ENCODE results near the gene OR5AC2. TPM values are rescaled to one million over a fixed set of nuclear protein-coding genes. Genes with fewer than 3 reads are reported as not detected.
A peak's percentile ranks its signal among the peaks of the same experiment; 100 is the strongest.

Gene OR5AC2, protein sequence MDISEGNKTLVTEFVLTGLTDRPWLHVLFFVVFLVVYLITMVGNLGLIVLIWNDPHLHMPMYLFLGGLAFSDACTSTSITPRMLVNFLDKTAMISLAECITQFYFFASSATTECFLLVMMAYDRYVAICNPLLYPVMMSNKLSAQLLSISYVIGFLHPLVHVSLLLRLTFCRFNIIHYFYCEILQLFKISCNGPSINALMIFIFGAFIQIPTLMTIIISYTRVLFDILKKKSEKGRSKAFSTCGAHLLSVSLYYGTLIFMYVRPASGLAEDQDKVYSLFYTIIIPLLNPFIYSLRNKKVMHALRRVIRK
- not detected for total RNA-seq

DNA sequence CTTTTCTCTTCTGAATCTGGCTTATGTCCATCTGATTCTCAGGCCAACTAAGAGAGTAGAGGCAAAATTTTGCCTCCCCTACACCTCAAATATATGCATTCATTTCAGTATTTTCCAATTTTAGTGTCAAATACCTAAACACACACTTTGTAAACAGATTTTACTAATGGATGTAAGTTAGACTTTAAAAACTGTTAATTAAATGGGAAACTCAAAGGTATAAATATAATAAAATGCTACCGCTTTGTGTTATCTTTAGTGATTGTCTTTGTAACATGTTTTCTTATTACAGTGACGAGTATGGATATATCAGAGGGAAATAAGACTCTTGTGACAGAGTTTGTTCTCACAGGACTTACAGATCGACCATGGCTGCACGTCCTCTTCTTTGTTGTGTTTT, at the start of gene OR5AC2:
Gene OR5AC2 (plus strand): TSS at position 301 of the 400 bp plus-strand sequence. CDS start 0 bp downstream, at position 301.
- Histone ChIP-seq H3K4me1 (no peaks in the 10 kb centered on the region), H3K9me3 (no peaks in the 10 kb centered on the region), H3K4me3 (no peak within 1 kb of the TSS), H3K36me3 (no peaks in the 10 kb centered on the region), H3K27me3 (no peaks in the 10 kb centered on the region), H3K27ac (no peak within 1 kb of the TSS)
- 86 to 95% methylated on average over 4 of the region's 4 CpGs for WGBS, 2 donors (ENCODE audit: low coverage in 1 of 2)
- TF ChIP-seq, protein P1, sequence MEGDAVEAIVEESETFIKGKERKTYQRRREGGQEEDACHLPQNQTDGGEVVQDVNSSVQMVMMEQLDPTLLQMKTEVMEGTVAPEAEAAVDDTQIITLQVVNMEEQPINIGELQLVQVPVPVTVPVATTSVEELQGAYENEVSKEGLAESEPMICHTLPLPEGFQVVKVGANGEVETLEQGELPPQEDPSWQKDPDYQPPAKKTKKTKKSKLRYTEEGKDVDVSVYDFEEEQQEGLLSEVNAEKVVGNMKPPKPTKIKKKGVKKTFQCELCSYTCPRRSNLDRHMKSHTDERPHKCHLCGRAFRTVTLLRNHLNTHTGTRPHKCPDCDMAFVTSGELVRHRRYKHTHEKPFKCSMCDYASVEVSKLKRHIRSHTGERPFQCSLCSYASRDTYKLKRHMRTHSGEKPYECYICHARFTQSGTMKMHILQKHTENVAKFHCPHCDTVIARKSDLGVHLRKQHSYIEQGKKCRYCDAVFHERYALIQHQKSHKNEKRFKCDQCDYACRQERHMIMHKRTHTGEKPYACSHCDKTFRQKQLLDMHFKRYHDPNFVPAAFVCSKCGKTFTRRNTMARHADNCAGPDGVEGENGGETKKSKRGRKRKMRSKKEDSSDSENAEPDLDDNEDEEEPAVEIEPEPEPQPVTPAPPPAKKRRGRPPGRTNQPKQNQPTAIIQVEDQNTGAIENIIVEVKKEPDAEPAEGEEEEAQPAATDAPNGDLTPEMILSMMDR (IDR thresholded peaks at IDR 0.05) = no peak
- TF ChIP-seq POLR2A (IDR thresholded peaks at IDR 0.05) (no peak), EP300 (IDR thresholded peaks at IDR 0.05) (no peak), POLR2AphosphoS5 (IDR thresholded peaks at IDR 0.05) (no peak)
- no peak for ATAC-seq

DNA sequence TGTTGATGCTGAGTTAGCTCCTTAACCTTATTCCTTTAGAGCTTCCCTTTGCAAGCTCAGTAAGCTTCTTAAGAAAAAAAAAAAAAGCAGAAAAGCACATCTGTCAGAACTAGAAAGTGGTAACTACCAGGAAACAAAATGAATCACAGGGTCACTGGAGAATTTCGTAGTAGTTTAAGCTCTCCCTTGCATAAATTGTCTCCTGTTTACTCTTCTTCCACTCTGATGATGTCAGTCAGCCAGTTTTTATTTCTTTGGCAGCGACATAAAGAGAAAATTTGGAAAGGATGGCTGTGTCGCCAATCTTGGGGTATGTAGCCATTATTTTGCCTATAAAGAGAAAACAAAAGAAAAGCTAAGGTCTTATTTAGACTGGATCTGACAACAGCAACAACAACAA, 48.7 kb upstream of the OR5AC2 start:
- Histone ChIP-seq H3K4me1 (peaks cover 0 to 6% (median 0%) of the 10 kb centered on the region in 3 donors), H3K27ac (no peak overlapping the region), H3K36me3 (no peaks in the 10 kb centered on the region), H3K27me3 (peaks cover 25% of the 10 kb centered on the region), H3K9me3 (peaks cover 0 to 11% (median 0%) of the 10 kb centered on the region in 3 donors), H3K4me3 (no peak overlapping the region)
- ATAC-seq = no peak
- TF ChIP-seq, protein P1 (IDR thresholded peaks at IDR 0.05) = no peak
- TF ChIP-seq POLR2A (IDR thresholded peaks at IDR 0.05) (no peak), EP300 (IDR thresholded peaks at IDR 0.05) (no peak), POLR2AphosphoS5 (IDR thresholded peaks at IDR 0.05) (no peak)
- 62 to 66% methylated on average over 3 of the region's 3 CpGs for WGBS, 2 donors (ENCODE audit: low coverage in 1 of 2)

DNA sequence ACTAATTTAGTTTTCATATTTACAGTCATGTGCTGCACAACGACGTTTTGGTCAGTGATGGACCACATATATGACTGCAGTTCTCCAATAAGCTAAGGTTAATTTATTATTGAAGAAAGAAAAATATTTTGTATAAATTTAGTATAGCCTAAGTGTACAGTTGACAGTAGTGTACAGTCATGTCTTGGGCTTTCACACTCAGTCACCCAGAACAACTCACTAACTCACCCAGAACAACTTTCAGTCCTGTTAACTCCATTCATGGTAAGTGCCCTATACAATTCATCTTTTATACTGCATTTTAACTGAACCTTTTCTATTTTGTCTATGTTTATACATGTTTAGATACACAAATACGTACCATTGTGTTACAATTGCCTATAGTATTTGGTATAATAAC, 48.1 kb upstream of the OR5AC2 start:
- no peak overlapping the region for H3K27ac ChIP-seq
- H3K9me3 ChIP-seq = peaks cover 0 to 11% (median 0%) of the 10 kb centered on the region in 3 donors
- H3K4me3 ChIP-seq = no peak overlapping the region
- no peak for ATAC-seq
- H3K4me1 ChIP-seq = peaks cover 0 to 6% (median 0%) of the 10 kb centered on the region in 3 donors
- H3K27me3 ChIP-seq = peaks cover 21% of the 10 kb centered on the region
- WGBS, 2 donors (ENCODE audit: low coverage in 1 of 2) = 61 to 67% methylated on average over 3 of the region's 3 CpGs
- TF ChIP-seq, protein P1 (IDR thresholded peaks at IDR 0.05) = no peak
- no peak for TF ChIP-seq POLR2AphosphoS5 (IDR thresholded peaks at IDR 0.05)
- no peak for TF ChIP-seq EP300 (IDR thresholded peaks at IDR 0.05)
- no peak for TF ChIP-seq POLR2A (IDR thresholded peaks at IDR 0.05)
- H3K36me3 ChIP-seq = no peaks in the 10 kb centered on the region

DNA sequence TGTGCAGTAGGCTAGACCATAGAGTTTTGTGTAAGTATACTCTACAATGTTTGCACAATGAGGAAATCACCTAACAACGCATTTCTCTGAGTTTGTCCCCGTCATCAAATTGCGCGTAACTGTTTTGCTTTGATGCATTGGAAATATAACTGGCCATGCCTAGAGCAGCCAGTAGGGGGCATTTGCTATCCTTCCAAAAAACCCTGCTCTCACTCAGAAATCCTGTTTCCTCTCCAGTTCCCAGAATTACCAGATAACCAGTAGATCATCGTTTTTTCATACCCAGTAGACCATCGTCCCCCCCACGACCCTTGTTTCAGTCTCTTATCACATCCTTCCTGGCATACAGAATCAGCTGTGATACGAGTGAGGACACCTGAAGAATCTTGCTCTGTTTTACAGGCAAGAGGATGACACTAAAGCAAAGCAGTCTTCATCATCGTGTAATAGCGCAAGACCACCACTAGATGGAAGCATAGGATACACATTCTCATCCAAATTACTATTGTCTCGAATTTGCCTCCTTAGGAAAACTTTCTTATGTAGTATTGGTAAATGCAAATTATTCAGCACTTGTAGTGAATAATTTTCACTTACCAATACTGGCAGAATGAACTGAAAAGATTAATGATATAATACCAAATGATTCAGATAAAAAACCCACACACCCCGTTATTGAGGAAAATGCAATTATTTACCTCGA, 47.5 kb upstream of the OR5AC2 start:
- peaks cover 19% of the 10 kb centered on the region for H3K27me3 ChIP-seq
- no peak for TF ChIP-seq POLR2AphosphoS5 (IDR thresholded peaks at IDR 0.05)
- TF ChIP-seq, protein P1 (IDR thresholded peaks at IDR 0.05) = peak; percentile 66 to 81 (median 74)
- peak; percentile 85 for ATAC-seq
- peaks cover 0 to 6% (median 0%) of the 10 kb centered on the region in 3 donors for H3K4me1 ChIP-seq
- H3K36me3 ChIP-seq = no peaks in the 10 kb centered on the region
- no peak overlapping the region for H3K27ac ChIP-seq
- peaks cover 0 to 11% (median 0%) of the 10 kb centered on the region in 3 donors for H3K9me3 ChIP-seq
- 13 to 16% methylated on average over 12 to 13 of the region's 13 CpGs for WGBS, 2 donors (ENCODE audit: low coverage in 1 of 2)
- H3K4me3 ChIP-seq = peak overlapping the region; percentile 29 to 40

Data from gastroesophageal sphincter (tissue), 4 donors.